GM12874 (cell line): ENCODE results near the gene KLHL6.

Source experiments
- CTCF ChIP-seq: IDR thresholded peaks from 2 replicates; pipeline ENCODE4 v1.5.1; 2011; ENCODE audit warnings: low read depth, mild to moderate bottlenecking, control low read depth, low read length, moderate library complexity; ENCODE audit not compliant: insufficient read depth

The KLHL6 gene

GRCh38 chr3:183538486-183538885, 17.0 kb downstream of the KLHL6 start:
- no peak for TF ChIP-seq CTCF

- TF ChIP-seq CTCF = no peak
Observed at GRCh38 chr3:183537295-183537730, 18.2 kb downstream of the KLHL6 start.

- peak; percentile 10; the same call in 1 of the 2 replicates for TF ChIP-seq CTCF
Observed at GRCh38 chr3:183536238-183536880, 19.1 kb downstream of the KLHL6 start.

GRCh38 chr3:183534249-183534648, 21.3 kb downstream of the KLHL6 start:
- no peak for TF ChIP-seq CTCF

DNA sequence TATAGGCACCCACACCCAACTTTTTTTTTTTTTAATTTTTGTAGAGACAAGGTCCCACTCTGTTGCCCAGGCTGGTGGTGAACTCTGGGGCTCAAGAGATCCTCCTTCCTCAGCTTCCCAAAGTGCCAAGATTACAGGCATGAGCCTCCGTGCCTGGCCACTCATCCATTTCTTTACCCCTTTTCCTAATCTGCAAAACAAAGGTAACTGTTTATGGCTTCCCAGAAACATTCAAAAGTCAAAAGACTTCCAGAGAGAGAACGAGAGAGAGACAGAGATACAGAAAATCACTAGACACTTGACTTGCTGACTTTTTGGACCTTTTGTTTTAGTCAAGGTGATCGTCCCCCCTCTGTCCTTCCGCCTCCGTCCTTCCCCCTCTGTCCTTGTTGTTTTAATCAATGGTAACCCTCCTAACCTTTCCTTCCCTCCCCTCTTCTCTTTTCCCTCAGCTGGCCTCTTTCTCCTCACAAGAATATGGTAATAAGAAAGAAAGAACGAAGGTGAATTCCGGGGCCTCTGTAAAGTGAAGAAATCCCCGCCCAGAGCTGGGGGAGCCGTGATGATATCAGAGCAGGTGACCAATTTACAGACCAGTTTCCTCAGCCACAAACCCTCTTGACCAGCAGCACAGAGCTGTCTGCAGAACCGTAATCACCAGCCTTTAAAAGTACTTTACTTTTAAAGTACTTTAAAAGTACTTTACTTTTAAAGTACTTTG, 21.9 kb downstream of the KLHL6 start:
- no peak for TF ChIP-seq CTCF

DNA sequence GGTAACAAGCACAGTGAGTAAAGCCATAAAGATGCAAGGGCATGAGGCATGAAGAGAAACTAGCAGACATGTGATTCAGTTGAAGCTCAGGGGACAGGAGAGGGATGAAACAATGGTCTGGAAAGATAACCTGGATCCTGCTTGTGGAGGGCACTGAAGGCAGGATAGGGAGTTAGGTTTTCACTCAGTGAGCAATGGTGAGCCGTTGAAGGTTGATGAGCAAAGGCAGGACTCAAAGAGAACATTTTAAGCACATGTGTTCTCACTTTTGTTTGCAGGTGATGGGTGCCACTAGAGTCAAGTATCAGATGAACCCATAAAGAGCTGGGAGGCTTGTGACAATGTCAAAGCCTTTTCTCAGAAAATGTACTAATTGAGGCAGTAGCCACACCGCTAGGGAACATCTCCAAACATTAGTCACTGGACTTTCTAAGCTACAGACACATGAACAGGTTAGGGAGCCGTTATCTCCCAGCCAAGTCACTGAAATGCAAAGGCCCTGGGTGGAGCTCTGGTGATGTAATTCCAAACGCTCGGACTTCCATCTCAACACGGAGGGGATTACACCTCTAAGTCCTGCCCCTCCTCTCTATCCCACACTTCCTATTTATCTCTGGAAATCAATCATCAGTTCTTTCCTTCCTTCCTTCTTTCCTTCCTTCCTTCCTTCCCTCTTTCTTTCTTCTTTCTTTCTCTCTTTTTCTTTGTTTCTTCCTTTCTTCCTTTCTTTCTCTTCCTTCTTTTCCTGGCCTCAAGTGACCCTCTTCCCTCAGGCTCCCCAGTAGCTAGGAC, 22.7 kb downstream of the KLHL6 start:
- no peak for TF ChIP-seq CTCF

DNA sequence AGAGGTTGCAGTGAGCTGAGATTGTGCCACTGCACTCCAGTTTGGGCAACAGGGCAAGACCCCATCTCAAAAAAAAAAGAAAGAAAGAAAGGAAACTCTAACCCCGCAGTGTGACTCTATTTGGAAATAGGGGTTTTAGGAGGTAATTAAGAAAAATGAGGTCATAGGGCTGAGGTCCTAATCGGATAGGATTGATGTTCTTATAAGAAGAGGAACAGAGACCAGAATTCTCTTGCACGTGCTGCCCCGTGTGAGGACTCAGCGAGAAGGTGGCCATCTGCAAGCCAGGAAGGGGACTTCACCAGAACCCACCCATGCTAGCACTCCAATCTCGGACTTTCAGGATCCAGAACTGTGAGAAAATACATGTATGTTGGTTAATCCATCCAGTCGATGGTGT, 25.8 kb downstream of the KLHL6 start:
- TF ChIP-seq CTCF = no peak
